Fibroblast of mammary gland (primary cell): ENCODE measurements around the gene SULT1A2.

Source experiments
- DNase-seq: peaks from one replicate; pipeline ENCODE4 v3.0.0-alpha.2; 2010; ENCODE audit warnings: low read depth
- H3K4me3 ChIP-seq: 2 replicates; pipeline ENCODE4 v1.5.1; 2011; ENCODE audit warnings: low read depth, mild to moderate bottlenecking, low read length, moderate library complexity; ENCODE audit not compliant: control insufficient read depth
- CTCF ChIP-seq: conservative IDR thresholded peaks from 2 replicates; pipeline ENCODE4 v1.5.1; 2011; ENCODE audit warnings: low read depth, low read length, inconsistent platforms; ENCODE audit not compliant: control insufficient read depth, insufficient read depth

The SULT1A2 gene

GRCh38 chr16:28587386-28587785, 9.5 kb downstream of the SULT1A2 start:
- no peak for TF ChIP-seq CTCF
- H3K4me3 ChIP-seq, result no peak overlapping the region

GRCh38 chr16:28586466-28586865, 10.4 kb downstream of the SULT1A2 start:
- no peak for TF ChIP-seq CTCF
- H3K4me3 ChIP-seq, result no peak overlapping the region
- no peak for DNase-seq

More at GRCh38 chr16:28587386-28587785, 9.5 kb downstream of the SULT1A2 start:
- no peak for DNase-seq

- TF ChIP-seq CTCF, result no peak
- H3K4me3 ChIP-seq, result no peak overlapping the region
Measured at GRCh38 chr16:28585674-28586073, 11.2 kb downstream of the SULT1A2 start.

GRCh38 chr16:28580726-28581315, 16.0 kb downstream of the SULT1A2 start:
- DNase-seq, result no peak
- H3K4me3 ChIP-seq, result no peak overlapping the region
- no peak for TF ChIP-seq CTCF

More at GRCh38 chr16:28585674-28586073, 11.2 kb downstream of the SULT1A2 start:
- DNase-seq, result no peak

GRCh38 chr16:28575446-28576109, 21.3 kb downstream of the SULT1A2 start:
- H3K4me3 ChIP-seq, result no peak overlapping the region
- no peak for TF ChIP-seq CTCF
- DNase-seq, result no peak

GRCh38 chr16:28574925-28575324, 21.9 kb downstream of the SULT1A2 start:
- no peak for TF ChIP-seq CTCF

More at GRCh38 chr16:28574925-28575324, 21.9 kb downstream of the SULT1A2 start:
- DNase-seq, result no peak
- no peak overlapping the region for H3K4me3 ChIP-seq
